ENCODE data around the gene MMD.

- TF ChIP-seq CTCF (conservative IDR thresholded peaks at IDR 0.05; ENCODE audit: low read length) (no peak), EZH2phosphoT487 (IDR thresholded peaks at IDR 0.05; ENCODE audit: borderline replicate concordance) (no peak)
These were observed 60.7 kb downstream of the MMD start for GRCh38 chr17:55360971-55361370.

Data from Loucy (cell line).